Left kidney (tissue), 2 donors: Measurements from ENCODE around the gene WARS2. TPM values are rescaled to one million over a fixed set of nuclear protein-coding genes. Genes with fewer than 3 reads are reported as not detected.

Experiments used
- DNase-seq: peaks from one replicate; pipeline ENCODE4 v3.0.0-alpha.2; 2013
- polyA plus RNA-seq: library from polyadenylated mRNA; unstranded; fragments of 120-200 nt; gene quantifications from one replicate; pipeline ENCODE4 v1.2.1, GENCODE V29; 2013; ENCODE audit not compliant: insufficient read length

WARS2 gene
- polyA plus RNA-seq, 1 donor = 27.7 TPM

DNA sequence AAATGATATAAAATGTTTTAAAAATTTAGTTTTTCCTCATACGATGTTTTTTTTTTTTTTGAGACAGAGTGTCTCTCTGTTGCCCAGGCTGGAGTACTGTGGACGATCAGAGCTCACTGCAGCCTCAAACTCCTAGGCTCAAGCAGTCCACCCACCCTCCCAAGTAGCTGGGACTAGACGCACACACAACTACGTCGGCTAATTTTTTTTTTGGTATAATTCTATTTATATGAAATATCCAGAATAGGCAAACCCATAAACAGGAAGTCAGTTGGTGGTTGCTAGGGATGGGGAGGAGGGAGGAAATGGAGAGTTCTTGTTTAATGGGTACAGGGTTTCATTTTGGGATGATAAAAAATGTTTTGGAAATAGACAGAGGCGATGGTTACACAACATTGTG, 56.5 kb downstream of the WARS2 start:
- no peak for DNase-seq

DNA sequence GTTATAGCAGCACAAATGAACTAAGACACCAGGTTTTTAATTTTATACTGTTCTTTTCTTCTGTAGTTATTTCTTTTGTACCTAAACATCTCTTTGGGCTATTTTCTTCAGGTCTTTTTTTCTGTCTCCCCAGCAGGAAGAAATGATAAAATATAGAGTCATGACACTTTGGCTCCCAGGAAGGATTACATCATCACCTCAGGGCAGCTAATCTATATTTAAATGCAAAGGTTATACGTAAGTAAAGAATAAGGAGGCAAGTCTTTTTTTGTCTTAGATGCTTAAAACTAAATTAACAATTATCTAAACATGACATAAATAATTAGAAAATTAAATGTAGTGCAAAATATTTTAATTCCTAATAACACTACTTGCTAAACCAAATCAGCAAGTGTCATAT, 57.0 kb downstream of the WARS2 start:
- no peak for DNase-seq

DNA sequence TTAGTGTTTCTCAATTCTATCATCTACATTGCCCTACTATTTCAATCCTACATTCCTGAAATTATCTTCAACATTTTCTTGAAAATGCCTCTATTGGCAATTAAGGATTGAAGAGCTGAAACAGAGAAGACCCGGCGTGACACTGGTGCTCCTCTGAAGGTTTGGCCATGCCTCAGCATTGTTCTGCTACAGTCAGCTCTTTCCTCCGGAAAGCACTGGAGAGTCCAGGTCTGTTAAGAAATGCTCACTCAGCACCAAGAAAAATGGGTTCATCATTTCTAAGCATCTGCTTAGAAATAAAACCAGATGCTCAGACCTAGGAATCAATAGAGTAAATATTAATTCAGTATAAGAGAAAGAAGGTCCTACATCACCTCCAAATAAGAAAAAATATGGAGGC, 58.8 kb downstream of the WARS2 start:
- DNase-seq = no peak

DNA sequence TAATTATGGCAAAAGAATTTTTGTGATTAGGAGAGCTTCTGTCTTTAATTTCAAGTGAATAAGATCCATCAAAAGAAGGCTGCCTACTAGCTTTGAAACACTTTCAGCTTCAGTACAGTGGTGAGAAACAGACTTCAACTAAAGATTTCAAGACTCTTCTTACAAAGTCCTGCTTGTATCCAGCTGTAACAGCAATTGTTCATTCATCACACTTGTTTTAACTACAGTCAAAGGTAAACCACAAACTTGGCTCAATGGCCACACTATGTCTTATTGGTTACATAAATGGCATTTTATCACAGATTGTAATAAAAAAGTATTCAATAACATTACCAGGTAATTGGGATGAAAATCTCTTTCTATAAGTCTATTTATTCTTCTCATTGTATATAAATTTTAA, 59.2 kb downstream of the WARS2 start:
- DNase-seq = no peak

GRCh38 chr1:119080586-119080985, 59.9 kb downstream of the WARS2 start:
- DNase-seq = no peak

DNA sequence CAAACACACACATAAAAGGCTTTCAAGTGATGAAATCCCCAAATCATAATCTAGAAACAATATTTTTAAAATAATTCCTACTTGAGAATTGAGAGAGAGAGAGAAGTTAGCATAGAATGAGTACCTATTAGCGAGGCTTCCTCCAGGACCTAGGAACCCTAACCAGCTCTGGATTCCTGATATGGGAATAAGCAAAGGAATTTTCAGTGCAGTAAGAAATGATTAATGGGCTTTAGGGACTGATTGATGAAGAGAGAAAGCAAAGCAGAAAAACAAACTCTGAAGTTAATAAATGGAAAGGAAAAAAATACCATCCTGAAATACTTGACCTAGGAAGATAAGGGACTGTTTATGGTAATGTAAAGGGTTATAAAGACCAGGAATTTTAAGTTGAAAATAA, 60.6 kb downstream of the WARS2 start:
- DNase-seq = no peak

DNA sequence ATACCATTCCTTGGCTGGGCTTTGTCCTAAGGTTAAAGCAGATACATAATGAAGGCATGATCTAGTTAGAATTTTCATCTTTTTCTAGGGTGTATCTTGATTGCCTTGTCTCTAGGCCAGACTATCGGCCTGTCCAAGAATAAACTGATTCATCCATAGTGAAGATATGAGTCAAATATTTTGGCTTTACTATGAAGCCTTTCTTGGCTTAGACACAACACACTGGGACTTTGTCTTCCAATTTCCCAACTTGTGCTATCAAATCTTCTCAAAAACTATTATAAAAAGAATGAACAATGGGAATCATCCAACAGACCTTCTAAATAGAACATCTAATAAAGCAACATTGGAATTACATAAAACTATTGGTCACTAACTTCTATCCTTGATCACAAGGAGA, 64.8 kb downstream of the WARS2 start:
- no peak for DNase-seq

GRCh38 chr1:119071321-119071720, 69.1 kb downstream of the WARS2 start:
- no peak for DNase-seq

DNA sequence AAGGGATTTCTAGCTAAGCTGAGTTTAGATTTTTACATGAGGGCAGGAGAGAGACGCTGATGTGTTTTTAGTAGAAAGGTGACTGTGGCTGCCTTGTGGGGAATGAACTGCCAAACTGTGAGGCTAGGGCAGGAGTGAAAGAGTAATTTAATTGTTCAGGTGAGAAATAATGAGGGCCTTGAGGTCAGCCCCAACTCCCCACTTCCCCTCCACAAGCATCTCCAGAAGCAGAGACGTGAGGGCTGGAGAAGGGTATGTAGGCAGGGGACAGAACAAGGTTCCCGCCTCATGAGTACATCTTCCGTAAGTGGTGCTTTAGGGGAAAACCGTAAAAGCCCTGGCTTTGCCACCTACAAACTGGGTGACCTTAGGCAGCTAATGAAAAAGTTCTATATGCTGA, 70.8 kb downstream of the WARS2 start:
- DNase-seq = no peak

DNA sequence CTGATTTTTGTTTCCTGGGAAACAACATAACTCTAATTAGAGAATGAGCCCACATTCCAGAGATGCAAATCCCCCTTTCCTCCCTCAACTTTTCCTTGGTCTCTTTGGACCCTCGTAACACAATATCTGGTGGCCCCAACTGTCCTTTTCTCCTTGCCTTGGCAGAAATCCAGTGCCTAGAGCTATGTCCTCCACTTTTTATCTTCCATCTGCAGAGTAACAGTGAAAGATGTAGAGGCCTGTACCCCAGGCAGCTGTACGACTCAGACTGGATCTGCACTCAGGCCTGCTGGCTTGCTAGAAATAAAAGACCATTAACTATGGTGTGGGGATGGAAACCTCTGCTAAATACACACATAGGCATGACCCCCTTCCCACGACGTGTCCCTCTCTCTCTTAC, 72.0 kb downstream of the WARS2 start:
- no peak for DNase-seq

DNA sequence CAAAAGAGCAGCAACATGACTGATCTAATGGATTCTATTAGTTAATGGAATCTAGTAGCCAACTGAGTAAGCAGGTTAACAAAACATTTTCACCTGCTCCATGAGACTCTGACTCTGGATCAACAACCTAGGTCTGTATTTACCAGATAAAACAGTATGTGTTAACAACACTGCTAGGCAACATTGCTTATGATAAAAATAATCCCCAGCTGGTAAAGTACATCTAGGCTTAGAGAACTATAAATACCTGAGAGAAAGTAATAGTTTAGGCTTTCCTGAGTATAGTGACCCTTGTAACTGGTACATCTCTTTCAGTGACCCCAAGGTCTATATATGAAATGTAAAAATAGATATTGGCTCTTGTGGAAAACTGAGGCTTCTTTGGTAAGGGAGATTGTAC, 78.8 kb downstream of the WARS2 start:
- DNase-seq = no peak

DNA sequence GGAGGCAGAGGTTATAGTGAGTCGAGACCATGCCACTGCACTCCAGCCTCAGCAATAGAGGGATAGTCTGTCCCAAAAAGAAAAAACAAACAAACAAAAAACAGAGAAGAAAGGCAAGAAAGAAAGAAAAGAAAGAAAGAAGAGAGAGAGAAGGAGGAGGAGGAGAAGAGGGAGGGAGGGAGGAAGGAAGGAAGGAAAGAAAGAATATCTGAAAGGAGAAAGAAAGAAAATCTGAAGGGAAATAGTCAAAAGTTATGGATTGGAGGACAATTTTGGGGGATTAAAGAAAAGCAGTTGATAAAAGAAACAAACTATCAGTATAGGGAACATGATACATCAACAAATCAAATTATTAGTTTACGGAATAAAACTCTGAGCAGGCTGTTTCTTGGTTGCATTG, 84.9 kb downstream of the WARS2 start:
- DNase-seq = no peak

- DNase-seq = no peak
Observed at GRCh38 chr1:119053917-119054316, 86.5 kb downstream of the WARS2 start.

GRCh38 chr1:119052267-119052666, 88.2 kb downstream of the WARS2 start:
- DNase-seq = no peak

- DNase-seq = no peak
Observed at GRCh38 chr1:119048624-119049404, 91.6 kb downstream of the WARS2 start.

- DNase-seq = no peak
Observed at GRCh38 chr1:119046785-119047438, 93.5 kb downstream of the WARS2 start.

- no peak for DNase-seq
Observed at GRCh38 chr1:119046429-119046784, 94.0 kb downstream of the WARS2 start.

- peak; percentile 2 for DNase-seq
Observed at GRCh38 chr1:119045096-119045746, 95.2 kb downstream of the WARS2 start.

GRCh38 chr1:119040906-119041305, 99.5 kb downstream of the WARS2 start:
- no peak for DNase-seq

DNA sequence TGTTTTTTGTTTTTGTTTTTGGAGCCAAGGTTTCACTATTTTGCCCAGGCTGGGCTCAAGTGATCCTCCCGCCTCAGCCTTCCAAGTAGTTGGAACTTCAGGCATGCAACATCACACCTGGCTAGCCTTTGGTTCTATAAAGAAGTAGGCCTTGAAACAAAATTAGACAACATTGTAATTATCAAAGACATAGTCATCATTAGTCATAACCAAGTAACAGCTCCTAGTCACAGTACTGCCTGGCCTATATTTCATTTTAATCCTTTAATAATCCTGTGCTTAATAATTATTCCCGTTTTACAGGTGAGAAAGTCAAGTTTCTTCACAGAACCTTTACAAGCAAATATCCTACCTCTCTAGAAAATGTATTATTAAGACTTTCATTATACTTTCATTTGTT, 100.0 kb downstream of the WARS2 start:
- DNase-seq = no peak

GRCh38 chr1:119038363-119038762, 102.1 kb downstream of the WARS2 start:
- DNase-seq = no peak

GRCh38 chr1:119034359-119034758, 106.1 kb downstream of the WARS2 start:
- DNase-seq = no peak

- no peak for DNase-seq
Observed at GRCh38 chr1:119032986-119033385, 107.5 kb downstream of the WARS2 start.

DNA sequence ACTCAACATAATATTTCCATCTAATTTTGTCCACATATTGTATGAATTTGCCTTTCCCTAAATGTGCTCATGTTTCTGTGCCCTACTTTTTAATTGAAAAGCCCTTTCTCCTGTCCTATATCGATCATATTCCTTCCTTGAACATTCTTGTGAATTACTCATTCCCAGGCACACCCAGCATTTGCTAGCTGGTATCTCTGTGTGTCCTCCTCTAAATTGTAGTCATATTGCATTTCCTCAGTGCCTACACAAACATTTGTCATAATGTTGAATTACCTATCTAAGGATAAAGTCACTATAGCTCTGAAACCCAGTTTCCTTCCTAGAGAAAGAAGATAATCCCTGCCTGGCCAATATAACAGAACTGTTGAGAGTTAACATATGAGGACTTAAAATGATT, 112.7 kb downstream of the WARS2 start:
- DNase-seq = no peak
